ENCODE results near the gene RTP3.

GRCh38 chr3:46484911-46485778 is 12.6 kb upstream of the RTP3 start:
- TF ChIP-seq CEBPB (IDR thresholded peaks at IDR 0.05) (no peak), POLR2A (IDR thresholded peaks at IDR 0.05; ENCODE audit: low read length) (no peak), USF2 (IDR thresholded peaks at IDR 0.05) (no peak), MYC (IDR thresholded peaks at IDR 0.05; ENCODE audit: borderline replicate concordance, low read length) (no peak), EP300 (IDR thresholded peaks at IDR 0.05) (no peak), CTCF (IDR thresholded peaks at IDR 0.05) (no peak), FOSL2 (IDR thresholded peaks at IDR 0.05) (no peak), FOSL2 (CRISPR knock-in tag; IDR thresholded peaks at IDR 0.05) (no peak), MAFK (IDR thresholded peaks at IDR 0.05; ENCODE audit: partially characterized antibody) (no peak)

All from A549 (cell line).